HG03175 (cell line): ENCODE data around the gene PIR.

Experiments
- ATAC-seq: cut with Tn5 transposase; IDR thresholded peaks from one replicate; pipeline ENCODE4 v1.9.1; 2021; ENCODE audit warnings: mild to moderate bottlenecking, moderate library complexity; ENCODE audit not compliant: unreplicated experiment

The PIR gene

DNA sequence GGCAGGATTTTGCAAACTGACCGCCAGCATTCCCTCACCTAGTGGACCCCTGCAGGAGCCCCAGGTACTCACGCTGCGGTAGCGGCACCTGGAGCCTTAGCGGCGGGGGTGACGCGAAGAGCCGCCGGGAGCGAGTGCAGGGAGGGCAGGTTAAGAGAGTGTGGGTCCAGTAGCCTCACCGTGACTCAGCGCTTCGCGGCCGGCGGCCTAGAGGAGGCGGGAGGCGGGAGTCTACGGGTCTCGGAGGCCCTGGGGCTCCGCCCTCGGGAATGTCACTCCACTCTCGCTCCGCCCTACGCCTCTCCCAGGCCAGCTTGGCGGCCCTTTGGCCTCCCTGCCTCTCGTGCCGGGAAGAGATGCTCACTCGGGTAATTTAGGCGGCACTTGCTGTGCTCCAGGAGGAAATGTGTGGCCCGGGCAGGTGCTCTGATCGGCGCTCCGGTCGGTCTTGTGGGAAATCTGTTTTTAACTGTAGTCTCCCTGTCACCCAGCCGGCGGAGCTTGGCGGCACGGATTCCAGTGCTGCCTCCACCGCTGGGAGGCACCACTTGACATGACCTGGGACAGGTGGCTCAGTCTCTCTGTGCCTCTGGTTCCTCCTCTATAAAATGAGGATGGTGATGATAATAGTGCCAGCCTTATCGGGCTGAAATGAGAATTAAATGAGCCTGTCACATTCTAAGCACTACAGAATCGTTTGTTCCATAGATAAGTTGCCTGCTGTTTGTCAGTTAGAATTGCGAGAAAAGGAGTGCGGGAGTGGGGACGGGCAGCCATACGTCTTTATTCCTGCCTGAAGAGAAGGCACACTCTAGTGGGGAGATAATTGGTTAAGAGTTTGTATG is at the start of gene PIR:
PIR (minus strand) TSS at position 216 of the 845 bp plus-strand sequence. CDS start 2,076 bp downstream, outside the sequence.
- peak; percentile 96 for ATAC-seq

DNA sequence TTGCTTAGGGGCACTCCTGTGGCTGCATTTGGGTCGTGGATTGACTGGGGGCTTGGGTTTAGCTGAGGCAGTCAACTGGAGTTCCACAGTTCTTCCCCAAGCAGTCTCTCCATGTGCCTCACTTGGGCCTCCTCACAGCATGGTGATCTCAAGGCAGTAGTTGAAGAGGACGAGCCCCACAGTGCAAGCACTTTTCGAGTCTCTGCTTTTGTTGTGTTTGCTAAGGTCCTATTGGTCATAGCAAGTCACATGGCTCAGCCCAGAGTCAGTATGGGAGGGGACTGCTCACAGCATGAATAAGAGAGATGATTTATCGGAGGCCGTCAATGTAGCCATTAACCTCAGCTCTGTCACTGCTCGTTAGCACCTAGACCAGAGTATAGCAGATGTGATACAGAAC is 37.2 kb upstream of the PIR start:
- ATAC-seq: no peak

DNA sequence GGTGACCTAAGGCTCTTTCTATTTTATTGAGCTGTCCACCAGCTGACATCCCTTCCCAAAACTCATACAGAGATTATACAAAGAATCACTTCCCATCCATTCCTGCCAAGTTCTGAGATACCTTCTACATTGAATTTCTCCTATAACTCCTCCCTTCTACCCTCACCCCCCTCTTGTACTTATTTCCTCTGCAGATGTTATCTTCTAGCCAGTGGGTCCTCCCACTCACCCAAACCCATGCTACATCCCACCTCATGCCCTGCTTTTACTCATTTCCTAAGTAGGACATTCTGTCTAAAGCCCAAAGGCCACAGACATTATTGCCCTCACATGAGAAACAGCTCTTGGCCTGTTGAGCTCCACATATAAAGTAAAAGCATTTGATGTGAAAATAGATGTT is 36.0 kb upstream of the PIR start:
- ATAC-seq: no peak

DNA sequence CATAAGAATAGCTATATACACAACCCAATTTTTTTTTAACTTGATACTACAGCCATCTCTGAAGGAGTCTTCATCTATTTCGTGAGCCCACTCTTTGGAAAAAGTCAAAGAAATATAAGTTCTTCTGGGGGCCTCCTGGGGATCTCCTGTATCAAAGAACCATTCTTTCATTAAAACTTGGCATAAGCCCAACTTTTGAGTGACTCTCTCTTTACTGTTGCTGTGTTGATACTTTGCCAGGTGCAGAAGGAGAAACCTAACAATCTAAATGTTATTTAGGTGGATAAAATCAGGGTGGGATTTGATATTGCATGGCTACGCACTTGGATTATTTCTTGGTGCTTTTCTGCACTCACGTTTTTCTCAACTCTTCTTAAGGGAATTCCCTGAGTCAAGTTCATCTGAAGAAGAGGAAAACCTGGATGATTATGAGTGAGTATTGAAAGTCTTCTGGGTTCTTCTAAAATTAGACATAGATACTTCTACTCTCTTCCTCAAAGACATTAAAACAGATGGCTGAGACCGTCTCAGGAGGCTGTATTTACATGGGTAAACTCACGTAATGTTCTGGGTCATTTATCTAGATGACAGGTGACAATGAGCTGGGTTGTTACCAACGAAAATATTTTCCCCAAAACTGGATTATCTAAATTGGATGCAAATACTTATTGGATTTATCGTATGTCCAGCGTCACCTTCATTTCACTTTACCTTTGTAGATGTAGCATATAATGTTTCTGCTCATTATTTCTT is 32.7 kb upstream of the PIR start:
- ATAC-seq: no peak

DNA sequence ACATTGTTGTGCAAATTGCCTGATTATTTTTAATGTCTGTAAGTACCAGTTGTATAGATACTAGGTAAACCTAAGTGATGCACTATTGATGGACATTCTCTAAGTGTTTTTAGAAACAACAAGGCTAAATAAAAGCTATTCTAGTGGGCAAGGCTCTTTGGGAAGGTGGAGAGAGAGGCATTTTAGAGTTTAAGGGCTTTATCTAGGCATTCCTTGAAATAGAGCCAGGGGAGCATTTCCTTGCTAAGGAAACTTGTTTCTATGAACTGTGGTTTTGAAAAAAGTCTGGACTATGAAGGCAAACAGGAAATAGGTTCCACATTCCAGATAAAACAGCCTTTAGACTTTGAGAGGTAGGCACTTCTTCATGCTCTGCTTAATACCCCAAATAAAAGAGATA is 31.3 kb upstream of the PIR start:
- no peak for ATAC-seq

DNA sequence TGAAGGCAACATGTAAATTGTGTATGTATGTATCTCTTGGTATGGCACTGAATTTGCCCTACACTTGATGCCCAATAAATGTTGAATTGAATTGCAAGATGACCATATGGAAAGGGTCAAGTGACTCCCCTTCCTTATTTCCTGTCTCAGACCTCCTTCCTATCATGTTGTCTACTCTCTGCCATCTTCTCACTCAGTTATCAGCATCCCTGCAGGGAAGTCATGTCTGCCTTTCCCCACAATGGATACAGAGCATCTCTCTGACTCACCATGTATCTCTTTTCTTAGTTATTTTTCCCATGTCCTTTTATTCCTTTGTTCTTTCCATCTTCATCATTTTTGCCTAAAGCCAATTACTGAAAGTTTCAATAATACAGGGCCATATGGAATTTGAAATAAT is 30.0 kb upstream of the PIR start:
- ATAC-seq: no peak

DNA sequence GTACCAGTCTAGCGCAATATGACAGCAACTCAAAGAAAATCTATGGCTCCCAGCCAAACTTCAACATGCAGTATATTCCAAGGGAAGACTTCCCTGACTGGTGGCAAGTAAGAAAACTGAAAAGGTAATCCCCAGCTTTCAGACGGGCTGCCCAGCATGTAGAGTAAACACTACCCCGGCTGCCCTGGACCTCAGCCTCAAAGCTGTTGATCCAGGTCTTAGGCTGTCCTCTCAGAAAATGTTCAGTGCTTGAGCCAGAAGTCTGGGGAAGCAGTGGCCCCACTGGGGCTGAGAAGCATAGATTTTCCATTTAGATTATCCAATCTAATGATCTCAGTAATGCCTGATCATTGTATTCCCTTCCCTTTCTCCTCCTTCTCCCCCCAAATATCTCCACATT is 29.3 kb upstream of the PIR start:
- no peak for ATAC-seq

DNA sequence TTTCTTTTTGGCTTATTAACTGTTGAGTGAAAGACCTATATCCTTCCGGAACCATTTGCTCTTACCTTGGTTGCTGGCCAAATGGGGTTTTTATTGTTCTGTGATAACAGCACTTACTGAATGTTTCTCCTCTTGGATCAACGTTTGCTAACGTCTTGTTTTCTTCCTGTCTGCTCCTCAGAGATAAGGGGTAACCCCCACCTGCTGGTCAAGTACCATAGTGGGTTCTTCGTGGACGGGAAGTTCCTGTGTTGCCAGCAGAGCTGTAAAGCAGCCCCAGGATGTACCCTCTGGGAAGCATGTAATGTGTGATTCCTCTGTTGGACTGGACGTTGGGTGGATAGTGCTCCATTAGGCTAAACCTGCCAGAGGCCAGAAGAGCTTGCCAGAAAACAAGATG is 22.8 kb upstream of the PIR start:
- ATAC-seq: no peak

DNA sequence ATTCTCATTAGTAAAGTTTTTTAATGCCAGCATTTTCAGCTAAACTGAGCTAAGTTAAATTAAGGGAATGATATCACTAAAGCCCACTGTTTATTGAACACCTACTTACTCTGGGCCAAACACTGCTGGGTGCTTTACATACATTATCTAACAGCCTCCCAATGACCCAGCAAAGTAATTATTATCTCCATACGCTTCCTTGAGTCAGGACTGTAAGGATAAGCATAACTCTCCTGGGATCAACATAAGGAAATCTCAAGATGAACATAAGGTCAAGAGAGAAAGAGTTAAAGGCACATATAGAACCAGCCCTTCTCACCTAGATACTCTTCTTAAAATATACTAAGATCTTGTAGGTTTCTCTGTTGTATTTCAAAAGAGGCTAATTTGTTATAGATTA is 21.1 kb upstream of the PIR start:
- ATAC-seq: no peak

DNA sequence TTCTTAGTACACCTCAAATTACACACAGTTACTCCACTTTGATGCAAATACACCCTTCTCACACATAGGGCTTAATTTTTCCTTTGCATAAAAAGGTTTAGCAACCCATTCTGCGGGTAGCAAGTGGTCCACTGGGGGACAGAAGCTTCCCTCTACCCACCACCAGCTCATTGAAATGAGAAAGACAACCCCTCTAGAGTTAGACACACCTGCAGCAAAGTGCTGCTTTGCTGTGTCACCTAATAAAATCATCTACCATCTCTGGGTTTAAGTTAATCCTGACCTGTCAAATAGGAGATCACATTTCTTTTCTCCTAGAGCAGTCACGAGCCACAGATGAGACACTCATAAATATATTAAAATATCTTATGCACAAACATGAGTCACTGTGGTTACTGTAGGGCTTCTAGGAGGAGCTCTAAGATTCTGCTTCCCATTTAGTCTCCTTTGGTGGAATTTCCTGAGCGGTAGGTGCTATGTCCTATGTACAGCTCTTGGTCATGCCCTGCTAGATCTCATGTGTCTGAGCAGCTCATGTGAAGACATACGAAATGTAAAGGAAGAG is 19.4 kb upstream of the PIR start:
- no peak for ATAC-seq

DNA sequence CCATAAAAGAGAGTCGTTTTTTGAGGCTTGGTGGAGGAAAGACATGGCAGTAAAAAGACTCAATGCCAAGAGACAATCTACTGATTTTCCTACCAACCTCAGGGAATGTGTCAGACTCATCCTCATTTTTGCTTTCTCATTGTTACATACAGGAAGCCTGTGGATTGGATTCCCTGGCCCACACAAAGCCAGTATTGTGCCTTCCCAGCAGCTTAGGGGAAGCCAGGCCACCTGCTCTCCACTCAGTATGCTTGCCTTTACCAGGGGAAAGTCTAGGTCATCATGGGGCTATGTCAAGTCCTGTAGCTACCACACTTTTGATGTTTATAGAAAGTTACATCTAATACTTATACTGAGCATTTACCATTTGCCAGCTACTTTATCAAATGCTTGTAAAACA is 18.4 kb upstream of the PIR start:
- ATAC-seq: no peak

DNA sequence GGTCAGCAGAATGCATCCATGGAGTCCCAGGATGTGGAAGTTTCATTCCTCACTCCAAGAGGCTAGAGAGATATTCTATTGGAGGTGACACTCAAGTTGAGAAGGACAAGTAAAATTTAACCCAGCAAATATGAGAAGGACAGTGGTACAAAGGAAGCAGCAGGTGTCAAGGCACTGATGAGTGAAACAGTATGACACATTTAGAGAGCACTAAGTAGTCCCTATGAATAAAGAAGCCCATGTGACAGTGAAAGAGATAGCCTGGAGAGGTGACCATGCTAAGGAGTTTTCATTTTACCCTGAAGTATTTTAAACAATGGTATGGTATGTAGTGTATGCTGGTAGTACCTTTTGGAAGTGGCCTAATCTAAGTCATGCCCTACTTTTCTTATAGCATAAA is 16.7 kb upstream of the PIR start:
- no peak for ATAC-seq

DNA sequence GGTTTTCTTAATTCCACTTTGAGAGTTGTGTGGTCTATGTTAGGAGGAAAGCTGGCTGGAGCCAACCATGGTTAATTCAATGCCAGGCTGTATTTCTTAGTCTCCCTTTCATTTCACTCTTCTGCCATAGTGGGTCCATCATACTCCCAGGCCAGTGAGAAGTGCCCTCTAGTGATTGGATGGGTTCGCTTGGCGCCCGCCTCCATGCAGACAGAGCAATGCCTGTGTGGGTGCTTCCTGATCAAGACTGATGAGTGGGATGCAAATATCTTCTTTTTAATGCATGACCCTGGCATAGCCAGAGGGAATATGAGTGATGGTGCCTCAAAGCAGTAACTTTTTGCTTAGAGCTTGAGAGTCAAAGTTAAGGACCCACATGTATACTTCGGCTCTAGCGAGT is 13.9 kb upstream of the PIR start:
- no peak for ATAC-seq

DNA sequence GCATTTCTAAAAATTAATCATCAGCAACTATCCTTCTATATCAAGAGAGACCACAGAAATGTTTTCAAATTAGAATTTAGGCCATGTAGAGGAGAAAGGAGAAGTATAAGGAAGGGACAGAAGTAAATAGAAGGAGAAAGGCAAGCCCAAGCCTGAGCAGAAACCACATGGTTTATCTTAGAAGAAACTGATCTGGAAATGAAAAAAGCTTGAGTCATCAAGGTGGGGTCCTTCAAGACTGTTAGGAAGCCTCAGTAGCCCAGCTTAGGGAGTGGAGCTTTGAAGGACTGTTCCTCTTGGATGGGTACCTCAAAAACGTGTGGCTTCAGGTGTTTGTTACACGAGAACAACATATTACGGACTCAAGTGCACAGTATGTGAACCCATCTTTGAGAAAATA is 12.0 kb upstream of the PIR start:
- no peak for ATAC-seq

DNA sequence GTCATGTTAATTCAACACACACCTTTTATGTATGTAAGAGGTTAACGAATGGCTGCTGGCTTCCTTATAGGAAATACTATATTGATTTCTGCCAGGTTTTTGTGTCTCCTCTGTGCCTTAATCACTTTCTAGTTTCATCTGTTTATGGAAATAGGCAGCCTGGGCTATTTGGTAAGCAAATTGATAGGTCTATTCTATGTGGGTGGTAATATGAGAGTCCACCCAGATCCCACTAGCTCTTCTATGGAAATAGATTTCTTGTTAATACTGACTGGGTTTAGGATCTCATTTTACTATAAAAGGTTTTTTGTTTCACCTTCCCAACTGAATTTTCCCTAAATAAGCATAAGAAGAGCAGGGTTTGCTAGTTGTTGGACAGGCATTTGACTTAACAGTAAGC is 11.5 kb upstream of the PIR start:
- ATAC-seq: no peak

DNA sequence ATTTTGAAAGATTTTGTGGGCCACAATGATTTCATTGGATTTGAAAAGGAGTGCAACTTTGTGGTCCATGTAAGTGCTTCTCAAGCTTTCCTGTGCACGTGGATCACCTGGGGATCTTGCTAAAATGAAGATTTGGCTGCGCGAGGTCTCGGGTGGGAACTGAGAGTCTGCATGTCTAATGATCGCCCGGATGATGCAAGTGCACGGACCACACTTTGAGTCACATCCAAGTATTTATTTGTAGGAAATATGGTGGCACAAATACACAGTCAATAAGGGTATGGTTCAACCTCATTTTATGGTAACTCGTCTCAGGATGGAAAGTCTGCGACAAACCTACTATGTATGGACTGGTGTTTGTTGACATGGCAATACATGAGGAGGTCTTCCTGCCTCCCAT is 8.4 kb upstream of the PIR start:
- no peak for ATAC-seq

DNA sequence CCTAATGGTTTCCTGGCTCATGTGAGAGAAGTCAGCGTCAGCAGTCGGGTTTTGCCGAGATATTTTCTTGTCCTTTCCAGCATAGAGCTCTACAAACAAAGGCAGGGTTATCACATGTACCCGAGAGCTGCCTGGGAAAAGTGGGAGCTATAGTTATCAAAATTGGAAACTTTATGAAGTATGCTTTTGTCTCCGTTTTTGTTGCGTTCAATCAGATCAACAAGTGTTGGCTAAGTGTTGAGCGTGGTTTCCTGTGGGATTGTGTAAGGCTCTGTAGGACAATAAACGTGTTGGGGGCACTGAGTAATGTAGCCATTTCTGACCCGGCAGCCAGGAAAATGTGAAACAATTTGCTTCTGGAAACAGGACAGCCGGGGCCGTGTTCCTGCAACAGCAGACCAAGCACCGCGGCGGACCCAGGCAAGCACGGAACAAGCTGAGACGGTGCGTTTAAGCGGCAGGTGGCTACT is 7.4 kb upstream of the PIR start, which contains the start of gene BMX:
BMX (plus strand) TSS at position 311 of the 470 bp plus-strand sequence. CDS start 7,547 bp downstream, outside the sequence.
- ATAC-seq: no peak

DNA sequence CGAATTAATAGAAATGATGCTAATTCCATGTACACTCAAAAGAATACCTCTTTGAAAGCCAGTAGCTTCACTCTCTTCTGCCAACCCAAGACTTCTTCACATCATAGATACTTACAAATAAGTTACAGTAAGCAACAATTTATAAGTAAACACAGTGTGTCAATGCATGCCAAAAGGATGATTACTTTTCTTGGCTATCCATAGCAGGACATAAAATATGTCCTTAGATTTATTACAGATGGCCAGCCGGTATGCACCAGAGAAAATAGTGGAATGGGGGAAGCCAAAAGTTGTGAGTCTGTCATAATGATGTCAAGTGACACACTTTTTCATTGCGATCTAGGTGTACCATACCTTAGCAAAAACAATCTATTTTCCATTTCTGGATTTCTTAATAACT is 6.8 kb upstream of the PIR start:
- ATAC-seq: no peak

DNA sequence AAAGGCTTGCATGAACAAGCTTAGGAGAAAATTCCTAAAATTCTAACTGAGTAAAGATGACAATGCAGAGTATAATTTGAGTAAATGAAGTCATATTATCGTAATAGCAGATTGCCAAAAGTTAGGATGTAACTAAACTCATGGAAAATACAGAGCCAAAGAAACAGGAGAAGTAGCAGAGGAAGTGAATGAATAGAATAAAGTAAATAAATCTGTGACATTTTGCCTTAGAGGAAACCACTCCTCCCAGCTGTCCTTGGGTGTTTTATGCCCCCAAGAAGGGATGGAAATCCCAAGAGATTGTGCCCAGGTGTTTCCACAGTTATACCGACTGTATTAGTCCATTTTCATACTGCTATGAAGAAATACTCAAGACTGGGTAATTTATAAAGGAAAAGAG is 5.6 kb upstream of the PIR start:
- no peak for ATAC-seq

DNA sequence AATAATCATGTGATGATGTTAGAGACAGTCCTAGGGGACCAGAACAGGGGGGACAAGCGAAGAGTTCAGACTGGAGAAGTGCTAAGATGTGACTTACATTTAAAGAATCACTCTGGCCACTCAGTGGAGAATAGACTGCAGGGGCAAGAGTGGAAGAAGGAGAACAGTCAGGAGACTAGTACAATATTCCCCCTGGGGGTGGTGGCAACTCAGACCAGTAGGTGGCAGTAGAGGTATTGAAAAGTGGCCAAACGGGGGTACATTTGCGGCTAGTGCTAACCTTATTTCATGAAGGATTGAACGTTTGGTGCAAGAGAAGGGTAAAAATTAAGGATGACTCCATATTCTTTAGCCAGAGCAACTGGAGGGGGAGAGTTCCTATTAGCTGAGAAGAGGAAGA is 4.7 kb upstream of the PIR start:
- ATAC-seq: no peak

DNA sequence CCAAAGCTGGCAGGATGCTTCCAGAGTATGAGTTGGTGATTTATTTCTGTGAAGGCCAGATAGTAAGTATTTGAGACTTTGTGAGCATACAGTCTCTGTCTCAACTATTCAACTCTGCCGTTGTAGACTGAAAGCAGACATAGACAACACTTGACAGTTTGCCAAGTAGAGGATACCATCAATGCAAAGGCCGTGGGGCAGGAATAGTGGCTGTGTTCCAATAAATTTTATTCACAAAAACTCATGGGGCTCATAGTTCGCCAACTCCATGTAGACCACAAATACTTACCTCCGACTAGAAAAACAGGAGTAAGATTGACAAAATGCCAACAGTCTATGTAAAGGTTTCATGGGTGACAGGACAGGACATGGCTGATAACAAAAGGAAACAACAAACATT is 3.7 kb upstream of the PIR start:
- no peak for ATAC-seq

DNA sequence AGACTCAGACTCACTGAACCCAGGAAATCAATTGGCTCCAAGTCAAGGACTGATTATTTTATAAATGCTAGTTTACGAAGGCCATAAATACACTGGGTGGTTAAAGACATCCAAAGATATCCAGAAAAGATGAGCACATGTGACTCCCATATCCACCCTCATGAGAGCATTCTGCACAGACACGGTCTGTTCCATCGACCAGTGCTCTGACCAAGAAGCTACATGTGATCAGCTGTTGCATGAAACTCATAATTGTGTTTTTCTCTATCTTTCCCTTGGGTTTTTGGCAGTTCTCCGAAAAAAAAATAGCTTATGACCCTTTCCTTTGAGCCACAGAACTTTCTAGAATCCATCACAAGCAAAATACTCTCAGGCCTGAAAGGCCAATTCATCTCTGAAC is 2.7 kb upstream of the PIR start:
- no peak for ATAC-seq
